ENCODE measurements around the gene DEPDC1. TPM values are rescaled to one million over a fixed set of nuclear protein-coding genes. Genes with fewer than 3 reads are reported as not detected.

Gene DEPDC1
- total RNA-seq, 1 experiment from 2014 or later, result 62.6 TPM

DNA sequence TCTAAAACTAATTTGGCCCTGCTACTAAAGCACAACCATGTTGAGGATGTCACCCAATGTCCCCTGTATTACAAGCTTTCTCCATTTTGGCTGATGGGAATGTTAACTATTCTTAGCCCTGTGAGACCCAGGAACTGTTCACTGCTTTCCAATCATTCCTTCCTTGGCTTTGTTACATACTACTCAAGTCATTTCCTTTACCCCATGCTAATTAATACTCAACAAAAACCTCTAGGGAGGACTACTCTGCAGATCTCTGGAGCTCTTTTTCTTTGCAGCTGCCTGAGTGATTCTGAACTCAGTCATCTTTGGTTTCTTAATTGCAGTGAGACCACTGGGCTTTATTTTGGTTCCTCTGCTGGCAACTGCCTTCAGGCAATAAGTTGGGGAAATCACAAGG, 23.8 kb downstream of the DEPDC1 start:
- no peak for DNase-seq (ENCODE audit: low read depth)

- DNase-seq (ENCODE audit: low read depth), result peak; percentile 18
Observed at GRCh38 chr1:68470388-68470970, 26.4 kb downstream of the DEPDC1 start.

- DNase-seq (ENCODE audit: low read depth), result no peak
Observed at GRCh38 chr1:68464891-68465290, 32.0 kb downstream of the DEPDC1 start.

DNA sequence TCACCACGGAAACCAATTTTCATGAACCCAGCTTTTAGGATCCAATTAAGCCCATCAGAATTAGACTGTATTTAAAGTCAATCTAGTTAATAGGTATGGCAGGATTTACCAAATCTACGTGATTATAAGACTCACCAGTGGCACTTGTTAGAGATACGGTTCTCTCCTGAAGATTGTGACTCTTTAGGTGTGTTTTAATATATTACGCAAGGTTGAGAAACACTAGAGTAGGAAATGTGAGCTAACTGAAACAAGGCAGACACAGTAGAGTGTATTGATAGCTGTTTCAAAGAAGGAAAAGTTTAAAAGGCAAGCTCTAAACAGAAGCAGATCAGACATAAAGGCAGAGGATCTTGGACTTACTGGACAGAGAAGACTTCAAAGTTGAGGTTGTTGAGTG, 35.9 kb downstream of the DEPDC1 start:
- no peak for DNase-seq (ENCODE audit: low read depth)

GRCh38 chr1:68459796-68460195, 37.1 kb downstream of the DEPDC1 start:
- peak; percentile 80 for DNase-seq (ENCODE audit: low read depth)

- DNase-seq (ENCODE audit: low read depth), result no peak
Observed at GRCh38 chr1:68459091-68459490, 37.8 kb downstream of the DEPDC1 start.

DNA sequence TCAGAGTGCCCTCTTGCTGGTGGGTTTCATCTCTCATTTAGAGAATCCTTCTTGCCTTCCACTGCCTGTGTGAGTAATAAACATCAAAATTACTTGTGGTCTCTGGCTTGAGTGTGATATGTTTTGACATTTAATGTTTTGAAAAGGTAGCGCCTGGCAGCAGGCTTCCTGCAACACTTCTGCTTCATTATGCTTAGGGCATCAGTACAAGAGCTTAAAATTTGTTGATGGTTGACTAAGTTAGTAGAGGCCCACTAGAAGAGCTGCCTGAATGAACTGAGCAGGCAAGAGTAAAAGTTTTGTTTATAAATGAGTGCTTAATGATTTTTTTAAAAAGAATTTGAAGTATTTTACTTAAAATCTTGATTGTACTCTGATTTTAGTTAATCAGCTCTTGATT, 40.7 kb downstream of the DEPDC1 start:
- peak; percentile 42 for DNase-seq (ENCODE audit: low read depth)

GRCh38 chr1:68454534-68454933, 42.3 kb downstream of the DEPDC1 start:
- no peak for DNase-seq (ENCODE audit: low read depth)

DNA sequence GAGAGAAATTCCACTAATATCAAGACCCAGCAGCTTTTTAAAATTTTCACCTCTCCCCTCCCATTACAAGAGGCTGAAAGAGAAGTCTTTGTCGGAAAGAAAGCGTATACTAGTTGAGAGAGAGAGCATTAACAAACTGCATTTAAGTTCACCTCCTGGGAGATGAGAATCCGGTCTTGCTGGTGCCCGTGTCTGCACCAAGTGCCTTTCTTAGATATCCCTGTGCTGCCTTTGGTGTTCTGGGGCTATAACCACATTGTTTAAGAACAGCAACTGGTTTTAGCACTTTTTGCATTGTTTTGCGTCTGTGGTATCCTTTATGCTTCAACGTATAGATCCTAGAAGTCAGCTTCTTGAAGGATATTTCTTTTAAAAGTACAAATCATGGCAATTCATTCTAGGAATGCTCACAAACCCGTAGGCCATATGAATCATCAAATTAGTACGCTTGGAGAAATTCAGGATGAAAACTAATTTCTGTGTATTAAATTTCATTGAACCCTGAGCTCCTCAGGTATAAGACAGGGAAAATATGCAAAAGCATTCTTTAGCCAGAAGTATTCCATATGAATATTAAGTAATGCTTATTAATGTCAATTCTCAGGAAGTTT, 43.7 kb downstream of the DEPDC1 start:
- DNase-seq (ENCODE audit: low read depth), result peak; percentile 77

DNA sequence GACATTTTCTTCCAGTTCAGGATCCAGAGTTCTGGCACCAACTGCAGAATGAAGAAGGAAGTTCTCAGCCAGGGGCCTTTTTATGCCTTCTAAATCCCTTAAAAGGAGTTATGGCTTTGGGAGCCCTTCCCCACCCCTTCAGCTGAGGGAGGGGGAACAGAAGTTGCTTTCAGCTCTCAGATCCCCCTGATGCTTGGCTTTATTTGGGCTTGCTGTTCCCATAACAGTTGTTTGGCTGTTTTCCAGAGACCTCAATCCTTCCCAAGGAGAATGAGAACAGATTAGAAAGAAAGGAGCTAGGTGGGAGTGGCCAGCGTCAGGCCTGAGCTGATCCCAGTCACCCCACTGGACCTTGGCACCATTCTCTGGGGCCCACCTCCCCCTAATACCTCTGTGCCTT, 47.0 kb downstream of the DEPDC1 start, which contains the start of gene RPE65:
RPE65 (minus strand) TSS at position 54 of the 400 bp plus-strand sequence; CDS start at position 5, 49 bp downstream.
- peak; percentile 64 for DNase-seq (ENCODE audit: low read depth)

DNA sequence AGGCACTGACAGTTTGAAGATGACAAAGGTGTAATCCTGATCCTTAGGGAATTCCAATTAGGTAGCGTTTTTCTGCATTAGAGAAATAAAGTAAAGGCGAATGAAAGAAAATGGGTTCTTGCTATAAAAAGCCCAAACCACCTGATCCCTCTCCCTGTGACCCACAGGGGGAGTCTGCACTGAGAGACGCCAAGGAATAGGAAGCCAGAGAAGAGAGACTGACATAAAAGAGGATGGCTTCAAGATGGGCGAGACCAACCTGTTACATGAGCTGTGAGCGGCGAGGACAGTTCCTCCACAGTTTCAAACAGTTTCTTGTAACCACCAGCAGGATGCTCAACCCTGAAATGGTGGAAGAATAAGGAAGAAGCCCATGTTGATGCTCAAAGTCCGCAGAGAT, 48.5 kb downstream of the DEPDC1 start:
- no peak for DNase-seq (ENCODE audit: low read depth)

DNA sequence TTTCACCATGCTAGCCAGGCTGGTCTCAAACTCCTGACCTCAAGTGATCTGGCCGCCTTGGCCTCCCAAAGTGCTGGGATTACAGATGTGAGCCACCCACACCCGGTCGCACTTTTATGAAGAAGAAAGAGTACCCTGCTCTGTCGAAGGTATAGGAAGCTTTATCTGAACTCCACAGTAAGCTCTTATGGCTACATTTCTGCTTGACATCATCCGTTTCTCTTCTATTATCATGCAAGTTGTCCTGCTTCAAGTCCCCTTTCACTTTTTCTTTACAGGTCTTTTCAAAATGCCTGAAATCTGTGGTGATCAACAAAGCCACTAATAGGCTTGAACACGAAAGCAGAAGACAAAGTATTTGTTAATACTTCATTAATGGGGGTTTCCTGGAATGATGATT, 51.2 kb downstream of the DEPDC1 start:
- DNase-seq (ENCODE audit: low read depth), result no peak

DNA sequence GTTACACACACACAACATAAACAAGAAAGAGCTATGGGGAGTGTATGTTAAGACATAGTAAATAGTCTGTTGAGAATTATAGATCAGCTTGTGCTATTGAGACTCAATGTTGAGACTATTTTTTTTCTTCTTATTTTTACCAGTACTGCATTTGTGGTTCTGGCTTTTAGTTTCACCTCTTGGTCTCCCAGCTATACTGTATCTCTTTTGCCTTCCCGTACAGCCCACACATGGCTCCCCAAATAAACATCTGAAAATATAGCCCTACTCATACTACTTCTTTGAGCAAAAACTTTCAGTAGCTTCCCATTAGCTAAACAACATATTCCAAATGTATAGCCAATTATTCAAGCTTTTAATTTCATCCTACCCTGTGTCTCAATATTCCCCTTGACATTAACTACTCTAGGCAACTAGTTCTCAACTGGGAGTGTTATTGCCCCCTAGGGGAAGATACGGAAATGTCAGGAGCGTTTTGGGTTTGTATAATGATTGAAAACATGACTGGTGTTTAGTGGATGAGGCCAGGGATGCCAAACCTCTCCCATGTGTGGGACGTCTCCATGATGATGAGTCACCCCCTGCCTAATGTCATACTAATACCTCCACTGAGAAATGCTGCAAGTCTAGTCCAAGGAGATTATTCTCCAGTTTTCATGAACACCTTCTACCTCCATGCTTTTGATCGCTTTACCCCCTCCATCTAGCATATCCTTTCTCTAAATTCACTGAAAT, 53.9 kb downstream of the DEPDC1 start:
- peak; percentile 81 for DNase-seq (ENCODE audit: low read depth)

GRCh38 chr1:68442006-68442405, 54.9 kb downstream of the DEPDC1 start:
- DNase-seq (ENCODE audit: low read depth), result no peak

GRCh38 chr1:68438310-68438709, 58.6 kb downstream of the DEPDC1 start:
- DNase-seq (ENCODE audit: low read depth), result no peak

GRCh38 chr1:68433395-68433794, 63.5 kb downstream of the DEPDC1 start:
- no peak for DNase-seq (ENCODE audit: low read depth)

- no peak for DNase-seq (ENCODE audit: low read depth)
Observed at GRCh38 chr1:68431076-68431475, 65.8 kb downstream of the DEPDC1 start.

- no peak for DNase-seq (ENCODE audit: low read depth)
Observed at GRCh38 chr1:68429233-68429808, 67.6 kb downstream of the DEPDC1 start.

DNA sequence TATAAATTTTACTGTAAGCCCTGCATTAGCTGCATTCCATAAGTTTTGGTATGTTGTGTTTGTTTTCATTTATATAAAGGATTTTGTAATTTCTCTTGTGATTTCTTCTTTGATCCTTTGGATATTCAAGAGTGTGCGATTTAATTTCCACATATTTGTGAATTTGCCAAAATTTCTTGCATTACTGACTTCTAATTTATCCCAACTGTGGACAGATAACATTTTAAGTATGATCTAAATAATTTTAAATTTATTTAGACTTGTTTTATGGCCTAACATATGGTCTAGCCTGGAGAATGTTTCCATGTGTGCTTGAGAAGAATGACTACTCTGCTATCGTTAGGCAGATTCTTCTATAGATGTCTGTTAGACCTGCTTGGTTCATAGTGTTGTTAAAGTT, 70.3 kb downstream of the DEPDC1 start:
- DNase-seq (ENCODE audit: low read depth), result no peak
